Measurements from ENCODE around the gene COL23A1. TPM values are rescaled to one million over a fixed set of nuclear protein-coding genes. Genes with fewer than 3 reads are reported as not detected.

COL23A1 gene
- polyA plus RNA-seq, 1 donor (not counting 4 experiments of a cell fraction or from before 2014, with no cell fraction given) = not detected

DNA sequence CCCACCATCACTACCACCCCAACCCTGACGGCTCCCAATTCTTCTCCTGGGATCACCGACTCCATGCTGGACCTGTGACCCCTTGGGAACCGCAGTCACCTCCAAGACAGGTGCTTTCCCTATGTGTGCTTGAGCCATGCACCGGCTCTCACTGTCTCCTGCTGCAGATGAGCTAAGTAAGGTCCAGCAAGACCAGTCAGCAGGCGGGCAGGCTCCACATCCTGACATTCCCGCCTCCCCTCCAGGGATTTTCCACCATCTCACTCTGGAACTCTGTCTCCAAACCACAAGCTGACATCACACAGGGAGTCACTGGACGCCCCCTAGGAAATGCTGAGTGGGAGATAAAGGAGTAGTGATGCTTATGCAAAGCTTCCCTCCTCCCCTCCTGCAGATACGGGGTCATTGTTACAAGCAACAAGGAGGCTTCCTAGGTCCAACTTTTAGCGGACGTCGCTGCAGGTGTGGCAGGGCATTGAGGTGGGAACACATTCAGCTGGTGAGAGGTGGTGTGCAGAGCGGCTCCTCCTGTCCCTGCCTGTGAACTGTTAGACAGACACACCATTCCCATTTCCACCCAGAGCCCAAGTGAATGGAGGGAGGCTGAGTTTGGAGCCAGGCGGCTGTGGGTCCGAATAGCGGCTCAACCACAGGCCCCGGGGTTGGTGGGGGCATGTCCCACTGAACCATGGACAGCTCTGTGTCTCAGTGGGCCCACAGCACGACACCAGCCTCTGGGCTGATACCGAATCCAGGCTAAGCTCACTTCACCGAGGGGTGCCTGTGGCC is 228.3 kb downstream of the COL23A1 start:
- Histone ChIP-seq H3K9ac (ENCODE audit: control insufficient read depth, extremely low read depth, insufficient read depth, low read length) (no peak overlapping the region), H3K36me3 (ENCODE audit: control insufficient read depth in 2 of 2, extremely low read depth in 1 of 2, insufficient read depth in 2 of 2, low read length in 2 of 2) (no peaks in the 10 kb centered on the region)

DNA sequence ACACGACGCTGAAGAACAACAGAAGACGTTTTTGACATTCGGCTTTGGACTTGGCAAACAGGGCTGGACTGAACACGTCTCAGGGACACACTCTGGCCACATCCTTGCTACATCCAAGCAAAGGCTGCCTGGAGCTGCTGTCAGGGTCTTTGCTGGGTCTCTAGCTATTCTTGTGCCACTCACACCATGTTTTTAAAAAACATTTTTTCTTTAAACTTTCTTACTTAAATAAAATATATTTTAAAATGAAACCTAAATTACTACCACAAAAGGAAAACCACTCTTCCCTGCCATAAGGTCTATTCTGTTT is 229.3 kb downstream of the COL23A1 start:
- Histone ChIP-seq H3K79me2 (ENCODE audit: control insufficient read depth, insufficient read depth, low read length) (no peaks in the 10 kb centered on the region), H4K20me1 (ENCODE audit: control insufficient read depth, extremely low read depth, insufficient read depth, low read length) (no peaks in the 10 kb centered on the region), H3K36me3 (ENCODE audit: control insufficient read depth in 2 of 2, extremely low read depth in 1 of 2, insufficient read depth in 2 of 2, low read length in 2 of 2) (no peaks in the 10 kb centered on the region), H2AFZ (ENCODE audit: control insufficient read depth, low read length) (no peak overlapping the region), H3K27ac (ENCODE audit: control insufficient read depth, insufficient read depth, low read length) (no peak overlapping the region), H3K9ac (ENCODE audit: control insufficient read depth, extremely low read depth, insufficient read depth, low read length) (no peak overlapping the region), H3K27me3 (ENCODE audit: control insufficient read depth, extremely low read depth, insufficient read depth, low read length) (peaks cover 17% of the 10 kb centered on the region), H3K4me2 (ENCODE audit: control insufficient read depth, extremely low read depth, insufficient read depth, low read depth, low read length) (no peak overlapping the region), H3K4me1 (ENCODE audit: control insufficient read depth, extremely low read depth, insufficient read depth, low read length) (no peaks in the 10 kb centered on the region), H3K9me3 (ENCODE audit: control insufficient read depth, low read depth, low read length) (peaks cover 2% of the 10 kb centered on the region), H3K4me3 (ENCODE audit: control insufficient read depth in 2 of 3, extremely low read depth in 1 of 3, insufficient read depth in 2 of 3, low read depth in 1 of 3, low read length in 3 of 3) (no peak overlapping the region), H3K9me1 (ENCODE audit: control insufficient read depth, extremely low read depth, insufficient read depth, low read length) (no peaks in the 10 kb centered on the region)
- FAIRE-seq (no peak), DNase-seq (ENCODE audit: low read depth, low spot score) (no peak)
- TF ChIP-seq EZH2 (IDR thresholded peaks at IDR 0.05; ENCODE audit: low read length) = no peak
- TF ChIP-seq, protein P1, sequence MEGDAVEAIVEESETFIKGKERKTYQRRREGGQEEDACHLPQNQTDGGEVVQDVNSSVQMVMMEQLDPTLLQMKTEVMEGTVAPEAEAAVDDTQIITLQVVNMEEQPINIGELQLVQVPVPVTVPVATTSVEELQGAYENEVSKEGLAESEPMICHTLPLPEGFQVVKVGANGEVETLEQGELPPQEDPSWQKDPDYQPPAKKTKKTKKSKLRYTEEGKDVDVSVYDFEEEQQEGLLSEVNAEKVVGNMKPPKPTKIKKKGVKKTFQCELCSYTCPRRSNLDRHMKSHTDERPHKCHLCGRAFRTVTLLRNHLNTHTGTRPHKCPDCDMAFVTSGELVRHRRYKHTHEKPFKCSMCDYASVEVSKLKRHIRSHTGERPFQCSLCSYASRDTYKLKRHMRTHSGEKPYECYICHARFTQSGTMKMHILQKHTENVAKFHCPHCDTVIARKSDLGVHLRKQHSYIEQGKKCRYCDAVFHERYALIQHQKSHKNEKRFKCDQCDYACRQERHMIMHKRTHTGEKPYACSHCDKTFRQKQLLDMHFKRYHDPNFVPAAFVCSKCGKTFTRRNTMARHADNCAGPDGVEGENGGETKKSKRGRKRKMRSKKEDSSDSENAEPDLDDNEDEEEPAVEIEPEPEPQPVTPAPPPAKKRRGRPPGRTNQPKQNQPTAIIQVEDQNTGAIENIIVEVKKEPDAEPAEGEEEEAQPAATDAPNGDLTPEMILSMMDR (optimal IDR thresholded peaks at IDR 0.05 in 1 of 3, IDR thresholded peaks at IDR 0.05 in 1 of 3, conservative IDR thresholded peaks at IDR 0.05 in 1 of 3; ENCODE audit: extremely low read depth in 1 of 3, insufficient read depth in 2 of 3, low read length in 3 of 3) = no peak
- dilution Hi-C loops (cut with MboI; ENCODE audit: extremely low pct_ligation_motif_present, low sequenced_read_pairs) = no loop called here

More for the DNA sequence above, 228.3 kb downstream of the COL23A1 start:
- H4K20me1 ChIP-seq (ENCODE audit: control insufficient read depth, extremely low read depth, insufficient read depth, low read length) = no peaks in the 10 kb centered on the region
- H3K4me1 ChIP-seq (ENCODE audit: control insufficient read depth, extremely low read depth, insufficient read depth, low read length) = no peaks in the 10 kb centered on the region
- FAIRE-seq (no peak), DNase-seq (ENCODE audit: low read depth, low spot score) (no peak)
- H3K79me2 ChIP-seq (ENCODE audit: control insufficient read depth, insufficient read depth, low read length) = no peaks in the 10 kb centered on the region
- no peak overlapping the region for H2AFZ ChIP-seq (ENCODE audit: control insufficient read depth, low read length)
- H3K4me2 ChIP-seq (ENCODE audit: control insufficient read depth, extremely low read depth, insufficient read depth, low read depth, low read length) = no peak overlapping the region
- H3K9me3 ChIP-seq (ENCODE audit: control insufficient read depth, low read depth, low read length) = peaks cover 2% of the 10 kb centered on the region
- dilution Hi-C loops (cut with MboI; ENCODE audit: extremely low pct_ligation_motif_present, low sequenced_read_pairs) = no loop called here
- no peak for TF ChIP-seq EZH2 (IDR thresholded peaks at IDR 0.05; ENCODE audit: low read length)
- H3K4me3 ChIP-seq (ENCODE audit: control insufficient read depth in 2 of 3, extremely low read depth in 1 of 3, insufficient read depth in 2 of 3, low read depth in 1 of 3, low read length in 3 of 3) = no peak overlapping the region
- H3K27me3 ChIP-seq (ENCODE audit: control insufficient read depth, extremely low read depth, insufficient read depth, low read length) = peaks cover 7% of the 10 kb centered on the region
- H3K27ac ChIP-seq (ENCODE audit: control insufficient read depth, insufficient read depth, low read length) = no peak overlapping the region
- no peaks in the 10 kb centered on the region for H3K9me1 ChIP-seq (ENCODE audit: control insufficient read depth, extremely low read depth, insufficient read depth, low read length)
